GOT3 (cell line): ENCODE measurements around the gene VWA5B1.
"Not testable (repeated sequence)": the region's sequence is repeated elsewhere in the genome, so short reads cannot be mapped to it uniquely, and the experiment has no call there.

Experiments
- DNase-seq: peaks from one replicate; lab custom pipeline; 2025; ENCODE audit warnings: mixed read lengths; lab: John Stamatoyannopoulos, UW

VWA5B1 gene, protein sequence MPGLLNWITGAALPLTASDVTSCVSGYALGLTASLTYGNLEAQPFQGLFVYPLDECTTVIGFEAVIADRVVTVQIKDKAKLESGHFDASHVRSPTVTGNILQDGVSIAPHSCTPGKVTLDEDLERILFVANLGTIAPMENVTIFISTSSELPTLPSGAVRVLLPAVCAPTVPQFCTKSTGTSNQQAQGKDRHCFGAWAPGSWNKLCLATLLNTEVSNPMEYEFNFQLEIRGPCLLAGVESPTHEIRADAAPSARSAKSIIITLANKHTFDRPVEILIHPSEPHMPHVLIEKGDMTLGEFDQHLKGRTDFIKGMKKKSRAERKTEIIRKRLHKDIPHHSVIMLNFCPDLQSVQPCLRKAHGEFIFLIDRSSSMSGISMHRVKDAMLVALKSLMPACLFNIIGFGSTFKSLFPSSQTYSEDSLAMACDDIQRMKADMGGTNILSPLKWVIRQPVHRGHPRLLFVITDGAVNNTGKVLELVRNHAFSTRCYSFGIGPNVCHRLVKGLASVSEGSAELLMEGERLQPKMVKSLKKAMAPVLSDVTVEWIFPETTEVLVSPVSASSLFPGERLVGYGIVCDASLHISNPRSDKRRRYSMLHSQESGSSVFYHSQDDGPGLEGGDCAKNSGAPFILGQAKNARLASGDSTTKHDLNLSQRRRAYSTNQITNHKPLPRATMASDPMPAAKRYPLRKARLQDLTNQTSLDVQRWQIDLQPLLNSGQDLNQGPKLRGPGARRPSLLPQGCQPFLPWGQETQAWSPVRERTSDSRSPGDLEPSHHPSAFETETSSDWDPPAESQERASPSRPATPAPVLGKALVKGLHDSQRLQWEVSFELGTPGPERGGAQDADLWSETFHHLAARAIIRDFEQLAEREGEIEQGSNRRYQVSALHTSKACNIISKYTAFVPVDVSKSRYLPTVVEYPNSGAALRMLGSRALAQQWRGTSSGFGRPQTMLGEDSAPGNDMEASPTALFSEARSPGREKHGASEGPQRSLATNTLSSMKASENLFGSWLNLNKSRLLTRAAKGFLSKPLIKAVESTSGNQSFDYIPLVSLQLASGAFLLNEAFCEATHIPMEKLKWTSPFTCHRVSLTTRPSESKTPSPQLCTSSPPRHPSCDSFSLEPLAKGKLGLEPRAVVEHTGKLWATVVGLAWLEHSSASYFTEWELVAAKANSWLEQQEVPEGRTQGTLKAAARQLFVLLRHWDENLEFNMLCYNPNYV

DNA sequence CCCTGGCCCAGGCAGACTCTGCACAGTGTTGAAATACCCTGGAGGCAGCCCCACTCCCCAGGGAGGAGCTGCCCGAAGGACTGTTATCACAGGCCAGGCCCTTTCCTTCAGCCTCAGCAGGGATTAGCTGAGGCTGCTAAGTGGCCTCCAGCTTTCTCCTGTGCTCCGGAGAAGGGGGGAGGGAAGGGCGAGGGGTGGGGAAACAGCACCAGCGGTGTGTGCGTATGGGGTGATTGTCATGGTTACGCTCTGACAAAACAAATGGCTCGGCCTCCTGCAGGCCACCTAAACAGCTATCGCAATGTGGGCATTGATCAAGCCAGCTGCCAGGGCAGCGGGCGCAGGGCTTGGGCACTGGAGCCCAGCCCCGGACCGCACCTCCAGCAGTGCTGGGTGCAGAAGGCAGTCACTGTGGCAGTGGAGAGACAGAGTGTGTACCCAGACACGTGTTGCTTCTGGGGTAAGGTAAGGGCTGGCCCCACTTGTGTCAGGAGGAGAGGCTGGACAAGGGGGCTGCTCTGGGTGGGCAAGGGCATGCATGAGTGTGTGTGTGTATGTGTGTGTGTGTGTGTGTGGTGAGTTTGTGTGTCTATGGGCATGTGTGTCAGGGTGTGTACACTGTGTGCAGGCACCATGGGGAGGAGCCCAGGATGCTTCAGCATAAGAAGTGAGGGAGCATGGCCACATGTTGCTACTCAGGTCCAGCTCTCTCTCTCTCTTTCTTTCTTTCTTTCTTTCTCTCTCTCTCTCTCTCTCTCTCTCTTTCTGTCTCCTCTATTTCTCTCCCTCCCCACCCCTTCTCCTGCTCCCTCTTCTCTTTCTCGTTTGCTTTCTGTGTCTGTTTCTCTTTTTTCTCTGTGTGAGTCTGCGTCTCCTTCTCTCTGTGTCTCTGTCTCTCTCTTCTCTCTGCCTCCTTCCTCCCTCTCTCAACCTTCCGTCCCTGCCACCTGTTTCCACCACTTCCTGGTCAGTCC lies at the start of gene VWA5B1:
Gene VWA5B1 (plus strand): TSS at position 252 of the 974 bp plus-strand sequence. CDS start 19,727 bp downstream, outside the sequence.
- no peak for DNase-seq

DNA sequence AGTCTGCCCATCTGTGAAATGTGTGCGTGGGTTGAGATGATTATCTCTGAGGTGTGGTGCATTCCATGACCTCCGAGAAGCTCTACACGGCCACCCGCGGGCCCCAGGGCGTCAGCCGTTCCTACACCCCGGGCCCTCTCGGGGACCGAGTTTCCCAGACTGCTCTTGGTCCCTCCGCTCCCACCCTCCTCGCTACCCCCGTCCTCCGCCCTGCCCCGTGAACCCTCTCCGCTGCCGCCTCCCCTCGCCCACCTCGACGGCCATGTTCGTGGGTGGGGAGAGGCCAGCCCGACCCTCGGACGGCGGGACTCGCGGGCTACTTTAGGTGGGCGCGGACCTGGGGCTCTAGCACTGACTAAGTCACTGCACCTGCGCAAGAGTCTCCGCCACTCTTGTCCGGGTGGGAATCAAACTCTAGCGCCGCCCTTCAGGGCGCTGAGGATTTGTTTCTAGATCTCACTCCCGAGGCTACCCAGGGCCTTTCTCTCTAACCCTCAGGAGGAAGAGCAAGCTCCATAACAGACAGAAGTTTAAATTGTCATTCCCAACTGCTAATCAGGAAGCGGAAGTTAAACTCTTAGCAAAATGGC lies 47.7 kb upstream of the VWA5B1 start:
- no peak for DNase-seq

DNA sequence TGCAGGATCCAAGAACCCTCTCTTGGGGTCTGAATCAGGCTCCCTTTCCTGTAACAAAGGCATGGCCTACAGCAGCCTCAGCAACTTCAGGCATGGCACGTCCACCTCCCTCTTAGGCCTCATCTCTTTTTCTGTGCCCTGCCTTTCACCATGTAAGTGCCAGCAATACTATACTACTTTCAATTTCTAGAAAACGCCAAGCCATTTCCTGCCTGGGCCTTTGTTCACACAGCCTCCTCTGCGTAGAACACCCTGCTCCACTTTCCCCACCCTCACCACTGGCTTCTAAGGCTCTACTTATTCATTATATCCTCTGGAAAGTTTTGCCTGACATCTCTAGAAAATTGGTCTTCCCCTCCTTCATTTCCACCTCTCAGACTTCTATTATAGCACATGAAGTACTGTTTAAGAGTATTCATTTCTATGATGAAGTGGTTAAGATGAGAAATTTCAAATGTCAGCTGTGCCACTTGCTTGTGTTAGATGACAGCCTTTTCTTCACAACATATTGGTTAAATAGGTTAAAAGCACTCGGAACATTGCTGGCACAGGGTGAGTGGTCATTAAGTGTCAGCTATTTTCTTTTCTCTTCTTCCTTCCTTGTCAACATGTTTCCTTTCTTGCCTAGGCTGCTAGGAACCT lies 41.6 kb upstream of the VWA5B1 start:
- DNase-seq = no peak

DNA sequence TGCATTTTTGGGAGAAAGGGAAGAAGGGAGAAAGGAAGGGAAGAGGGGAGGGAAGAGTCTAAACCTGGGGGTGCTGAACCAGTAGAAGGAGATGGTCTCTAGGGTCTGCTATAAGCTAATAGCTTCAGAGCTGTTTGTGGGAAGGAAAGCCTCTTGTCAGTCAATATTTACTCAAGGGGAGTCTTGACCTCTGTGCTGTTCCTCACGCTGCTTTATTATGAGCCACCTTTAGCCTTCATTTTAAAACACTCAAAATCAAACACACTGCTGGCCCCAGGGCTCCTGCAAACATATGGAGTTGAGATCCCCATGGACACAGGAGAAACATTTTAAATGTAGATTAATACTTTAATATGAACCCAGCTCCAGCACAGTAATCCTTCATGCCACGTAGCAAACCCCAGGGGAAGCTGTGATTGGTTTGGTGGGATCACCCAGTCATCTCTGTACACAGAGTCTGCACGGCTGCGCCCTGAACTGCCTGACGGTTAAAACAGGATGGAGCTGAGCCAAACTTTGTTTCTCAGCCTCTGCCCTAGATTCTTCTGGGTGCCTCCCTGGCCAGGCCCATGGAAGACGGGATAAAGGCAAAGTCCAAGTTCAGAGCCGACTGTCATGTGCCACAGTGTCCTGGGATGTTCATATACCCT lies 40.2 kb upstream of the VWA5B1 start:
- DNase-seq = no peak

DNA sequence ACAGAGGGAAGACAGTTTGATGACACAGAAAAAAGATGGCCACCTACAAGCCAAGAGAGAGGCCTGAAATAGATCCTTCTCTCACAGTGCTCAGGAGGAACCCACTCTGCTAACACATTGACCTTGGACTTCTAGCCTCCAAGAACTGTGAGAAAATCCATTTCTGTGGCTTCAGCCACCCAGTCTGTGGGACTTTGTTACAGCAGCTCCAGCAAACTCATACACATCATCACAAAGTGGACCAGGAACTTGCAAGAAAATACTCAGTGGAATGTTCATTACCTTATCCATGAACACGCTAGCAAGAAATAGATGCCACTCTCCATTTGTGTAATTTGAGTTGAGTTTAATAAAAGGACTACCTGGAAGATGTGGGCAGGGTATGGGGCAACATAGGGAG lies 38.1 kb upstream of the VWA5B1 start:
- no peak for DNase-seq

DNA sequence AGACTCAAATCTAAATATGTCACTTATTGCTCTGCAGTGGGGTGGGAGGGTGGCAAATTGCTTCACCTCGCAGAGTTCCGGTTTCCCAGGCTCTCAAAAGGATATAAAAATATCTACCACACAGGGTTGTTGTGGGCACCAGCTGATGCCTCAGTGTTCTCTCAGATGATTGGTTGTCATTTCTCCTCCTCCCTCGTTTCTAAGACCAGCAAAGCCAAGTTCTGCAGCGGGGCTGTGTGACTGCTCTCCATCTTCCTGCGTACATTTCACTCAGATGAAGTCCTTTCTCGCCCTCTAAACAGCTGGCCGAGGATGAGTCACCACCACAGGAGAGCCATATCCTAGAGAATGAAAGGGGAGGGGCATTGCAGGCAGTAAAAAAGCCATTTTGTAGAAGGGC lies 35.0 kb upstream of the VWA5B1 start:
- DNase-seq = no peak

DNA sequence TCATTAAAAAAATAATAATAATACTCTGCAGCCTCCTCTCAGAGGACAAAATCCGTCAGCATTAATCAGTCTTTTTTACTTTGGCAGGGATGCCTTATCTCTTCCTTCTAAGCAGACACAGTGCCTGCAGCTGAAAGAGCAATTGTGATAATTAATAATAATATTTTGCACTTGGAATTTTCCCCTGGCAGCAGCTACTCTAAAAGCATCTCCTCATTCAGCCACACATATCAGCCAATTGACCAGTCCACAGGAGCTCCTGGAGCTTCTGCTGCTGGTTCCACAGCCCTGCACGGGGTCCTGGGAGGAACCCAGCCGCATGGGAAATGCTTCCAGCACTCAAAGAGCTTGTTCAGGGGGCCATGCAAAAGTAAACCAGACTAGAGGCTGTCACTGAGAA lies 31.0 kb upstream of the VWA5B1 start:
- DNase-seq = no peak

DNA sequence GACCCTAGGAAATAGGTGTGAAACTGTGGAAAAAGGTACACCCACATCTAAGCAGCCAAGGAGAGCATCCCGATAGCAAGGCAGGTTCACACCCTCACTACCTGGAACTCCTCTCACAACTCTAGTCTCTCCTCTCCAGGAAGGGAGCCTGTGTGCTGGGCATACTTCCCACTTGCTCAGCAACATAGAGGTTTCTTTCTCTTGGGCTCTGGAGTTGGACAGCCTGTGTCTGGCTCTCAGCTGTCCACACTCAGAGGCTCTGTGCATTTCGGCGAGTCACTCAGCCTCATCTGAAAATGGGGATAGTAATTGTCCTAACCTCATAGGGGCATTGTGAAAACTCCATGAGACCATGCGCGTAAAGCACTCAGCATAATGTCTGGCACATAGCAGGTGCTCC lies 29.6 kb upstream of the VWA5B1 start:
- no peak for DNase-seq

DNA sequence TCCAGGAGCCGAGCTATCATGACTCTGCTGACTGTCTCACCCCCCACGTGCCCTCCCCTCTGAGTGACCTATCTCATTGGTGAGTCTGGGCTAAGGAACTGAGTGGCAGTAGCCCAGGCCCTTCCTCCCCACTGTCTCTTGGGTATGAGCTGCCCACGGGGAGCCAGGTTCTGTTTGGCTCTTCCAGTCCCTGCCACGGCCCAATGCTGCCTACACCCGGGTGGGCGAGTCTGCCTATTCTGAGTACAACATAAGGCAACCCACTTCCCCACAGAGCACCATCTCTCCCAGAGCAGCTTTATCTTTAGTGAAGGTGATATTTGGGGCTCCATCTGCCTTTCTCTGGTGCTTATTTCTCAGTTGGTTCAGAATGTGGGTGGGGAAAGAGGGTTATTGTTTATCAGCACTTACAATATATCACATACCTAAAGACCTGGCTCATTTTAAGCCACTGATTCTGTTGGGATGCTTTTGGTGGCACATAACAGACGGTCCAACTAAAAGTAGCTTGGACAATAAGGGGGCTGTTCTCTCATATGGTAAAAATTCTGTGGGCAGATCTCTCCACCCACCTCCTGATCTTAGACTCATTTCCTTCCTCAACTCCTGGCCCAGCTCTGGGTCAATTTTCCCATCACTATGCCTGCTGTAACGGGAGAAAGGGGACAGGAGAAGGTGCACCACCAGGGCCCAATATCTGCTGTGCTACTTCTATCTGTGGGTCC lies 27.7 kb upstream of the VWA5B1 start:
- DNase-seq = no peak

DNA sequence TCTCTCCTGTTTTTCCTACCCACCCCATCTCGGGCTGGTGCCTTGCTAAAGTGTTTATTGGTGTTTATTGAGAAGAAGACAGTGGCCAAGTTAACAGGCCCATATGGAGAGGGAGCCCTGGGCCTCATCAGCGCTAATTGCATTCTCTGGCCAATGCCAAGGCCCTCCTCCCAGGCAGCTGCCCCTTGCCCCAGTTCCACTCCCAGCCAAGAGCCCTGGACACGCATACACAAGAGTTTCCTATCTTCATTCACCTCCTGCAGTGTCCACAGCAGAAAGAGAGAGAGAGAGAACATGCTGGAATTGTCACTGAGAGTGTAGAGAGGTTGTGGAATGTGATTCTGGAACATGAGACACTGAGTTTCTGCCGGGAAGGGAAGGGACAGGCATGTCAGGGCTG lies 25.4 kb upstream of the VWA5B1 start:
- DNase-seq = no peak

DNA sequence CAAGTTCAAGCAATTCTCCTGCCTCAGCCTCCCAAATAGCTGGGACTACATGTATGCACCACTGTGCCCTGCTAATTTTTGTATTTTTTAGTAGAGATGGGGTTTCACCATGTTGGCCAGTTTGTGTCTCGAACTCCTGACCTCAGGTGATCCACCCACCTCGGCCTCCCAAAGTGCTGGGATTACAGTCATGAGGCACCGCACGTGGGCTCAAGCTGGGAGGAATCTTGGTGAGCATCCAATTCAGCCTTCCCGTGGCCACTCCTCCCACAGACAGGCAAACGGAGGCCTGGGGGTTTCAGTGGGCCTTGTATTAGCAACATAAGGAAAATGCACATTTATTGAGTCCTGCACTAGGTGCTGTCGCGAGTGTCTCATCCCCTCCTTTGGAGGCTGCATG lies 24.5 kb upstream of the VWA5B1 start:
- DNase-seq = no peak

DNA sequence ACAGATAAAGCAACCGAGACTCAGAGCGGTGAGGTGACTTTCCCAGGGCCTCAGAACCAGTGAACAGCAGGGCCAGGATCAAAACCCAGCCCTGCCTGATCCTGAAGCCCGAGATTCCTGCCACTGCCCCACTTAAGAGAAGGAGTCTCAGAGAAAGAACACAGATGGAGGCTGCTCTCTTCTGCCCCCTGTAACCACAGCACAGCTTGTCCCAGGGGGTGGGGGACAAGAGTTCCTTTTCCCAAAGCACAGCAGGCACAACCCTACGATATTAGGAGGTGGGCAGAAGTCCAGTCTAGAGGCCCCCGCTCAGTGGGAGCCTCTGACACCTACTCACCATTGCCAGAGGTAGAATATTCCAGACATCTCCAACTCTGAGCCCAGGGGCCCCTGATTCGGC lies 24.0 kb upstream of the VWA5B1 start:
- DNase-seq = no peak

DNA sequence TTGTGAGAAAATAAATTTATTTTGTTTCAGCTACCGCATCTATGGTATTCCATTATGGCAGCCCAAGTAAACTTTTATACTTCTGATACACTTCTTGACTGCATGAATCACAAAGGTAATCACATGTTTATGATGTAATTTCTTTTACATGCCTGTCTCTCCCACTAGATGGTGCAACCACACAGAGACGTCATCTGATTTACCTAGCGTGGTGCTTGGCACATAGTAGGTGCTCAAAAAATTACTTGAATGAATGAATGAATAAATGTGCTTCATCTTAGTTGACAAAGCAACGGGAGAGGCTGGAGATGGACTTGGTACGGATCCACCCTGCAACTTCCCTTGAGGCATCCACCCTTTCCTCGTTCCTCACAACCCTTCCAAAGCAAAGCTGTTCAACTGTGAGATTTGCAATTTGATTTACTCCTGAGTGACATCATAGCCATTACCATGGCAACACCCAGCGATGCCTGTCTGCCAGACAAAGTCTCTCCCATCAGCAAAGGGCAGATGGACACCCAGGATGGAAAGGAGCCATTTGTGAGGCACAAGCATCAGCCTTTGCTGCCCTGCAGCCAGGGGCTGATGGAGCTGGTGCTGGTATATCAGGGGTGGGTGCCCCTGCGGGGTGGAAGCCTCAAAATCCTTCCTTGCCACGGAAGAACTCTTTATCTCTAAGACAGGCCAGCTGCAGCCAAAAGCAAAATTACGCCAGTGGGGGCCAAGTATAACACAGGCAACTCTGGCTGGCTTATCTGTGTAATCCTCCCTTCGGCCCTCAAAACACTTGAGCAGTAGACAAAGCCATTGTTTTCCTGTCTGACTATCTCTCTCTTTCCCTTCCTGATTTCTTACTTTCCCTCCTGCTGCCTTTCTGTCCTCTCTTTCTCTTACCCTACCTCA lies 18.9 kb upstream of the VWA5B1 start:
- no peak for DNase-seq

DNA sequence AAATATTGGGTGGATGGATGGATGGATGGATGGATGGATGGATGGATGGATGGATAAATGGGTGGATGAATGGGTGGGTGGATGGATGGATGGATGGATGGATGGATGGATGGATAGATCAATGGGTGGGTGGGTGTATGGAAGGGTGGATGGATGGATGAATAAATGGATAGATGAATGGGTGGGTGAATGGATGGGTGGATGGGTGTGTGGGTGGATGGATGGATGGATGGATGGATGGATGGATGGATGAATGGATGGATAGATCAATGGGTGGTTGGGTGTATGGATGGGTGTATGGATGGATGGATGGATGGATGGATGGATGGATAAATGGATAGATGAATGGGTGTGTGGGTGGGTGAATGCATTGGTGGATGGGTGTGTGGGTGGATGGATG lies 17.0 kb upstream of the VWA5B1 start:
- DNase-seq = not testable (repeated sequence)

DNA sequence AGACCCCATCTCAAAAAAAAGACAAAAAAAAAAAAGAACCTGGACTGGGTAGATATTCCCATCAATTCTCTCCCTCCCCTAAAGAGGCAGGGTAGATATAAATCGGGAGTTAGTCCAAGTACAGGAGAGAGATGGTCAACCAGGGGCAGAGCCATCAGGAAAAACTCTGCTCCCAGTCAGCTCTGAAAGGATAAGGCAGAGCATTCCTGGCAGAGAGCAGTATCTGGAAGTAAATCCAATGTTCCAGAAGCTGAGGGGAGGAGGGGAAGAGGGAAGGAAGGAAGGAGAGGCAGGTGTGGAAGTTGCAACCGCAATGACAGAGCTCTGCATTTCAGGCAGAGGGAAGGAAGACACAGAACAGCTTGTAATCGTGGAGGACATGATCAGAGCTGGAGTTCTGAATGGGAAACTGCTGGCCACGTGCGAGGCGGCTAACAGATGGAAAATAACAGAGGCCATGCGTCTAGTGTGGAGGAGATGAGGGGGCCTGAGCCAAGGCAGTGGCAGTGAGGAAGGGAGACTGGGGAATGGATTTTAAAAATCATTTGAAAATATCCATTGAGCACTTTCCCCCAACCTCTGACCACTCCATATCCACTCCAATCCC lies 15.3 kb upstream of the VWA5B1 start:
- DNase-seq = no peak

DNA sequence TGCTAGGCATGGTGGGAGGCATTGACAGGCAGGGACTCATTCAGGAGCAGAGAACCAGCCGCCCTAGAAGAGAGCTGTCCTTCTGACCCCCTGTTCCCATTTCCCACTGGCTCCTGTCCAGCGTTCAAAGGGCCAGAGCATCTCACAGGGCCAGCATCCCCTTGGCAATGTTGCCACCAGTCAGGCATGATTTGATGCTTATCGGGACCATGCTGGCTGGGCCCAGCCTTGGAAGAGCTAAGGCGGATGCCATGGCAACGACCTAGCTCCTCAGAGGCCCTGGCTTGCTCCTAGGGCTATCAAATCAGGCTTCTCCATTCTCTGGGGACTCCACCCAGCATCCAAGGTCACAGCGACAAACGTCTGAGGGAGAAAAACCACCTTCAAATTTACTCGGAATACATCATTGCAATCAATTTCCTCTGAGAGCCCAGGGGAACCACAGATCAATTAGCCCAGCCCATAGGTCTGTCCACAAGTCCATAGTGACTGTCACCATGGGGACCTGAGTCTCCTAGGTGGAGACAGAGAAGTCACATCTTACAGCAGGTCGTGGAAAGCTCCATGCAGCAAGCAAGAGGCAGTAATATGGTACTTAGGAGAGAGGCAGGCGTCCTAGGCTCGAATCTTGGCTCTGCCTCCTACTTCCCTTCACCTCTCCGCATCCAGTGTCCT lies 14.1 kb upstream of the VWA5B1 start:
- DNase-seq = no peak

DNA sequence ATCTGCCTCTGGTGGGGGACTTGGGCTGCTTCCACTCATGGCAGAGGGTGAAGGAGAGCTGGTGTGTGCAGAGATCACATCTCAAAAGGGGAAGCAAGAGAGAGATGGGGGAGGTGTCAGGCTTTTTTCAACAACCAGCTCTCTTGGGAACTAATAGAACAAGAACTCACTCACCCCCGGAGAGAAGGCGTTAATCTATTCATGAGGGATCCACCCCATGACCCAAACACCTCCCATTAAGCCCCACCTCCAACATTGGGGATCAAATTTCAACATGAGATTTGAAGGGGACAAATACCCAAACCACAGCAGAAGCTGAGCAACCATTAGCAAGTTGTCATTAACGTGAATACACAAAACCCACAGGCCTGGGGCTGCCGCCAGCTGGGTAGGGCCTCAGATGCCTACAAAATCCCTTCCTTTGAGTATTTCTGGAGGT lies 12.0 kb upstream of the VWA5B1 start:
- DNase-seq = no peak
